Neural progenitor cell (in vitro differentiated cells): Measurements from ENCODE around the gene TKFC.

Experiments
- CTCF ChIP-seq: fragments of 200-600 bp; sonication (generic); IDR thresholded peaks from 2 replicates; pipeline ENCODE4 v1.5.1; 2017; ENCODE audit warnings: antibody characterized with exemption, mild to moderate bottlenecking
- EZH2 ChIP-seq: fragments of 200-600 bp; sonication (generic); IDR thresholded peaks from 2 replicates; pipeline ENCODE4 v1.6.1; 2017; ENCODE audit warnings: antibody characterized with exemption, mild to moderate bottlenecking, moderate library complexity
- EZH2phosphoT487 ChIP-seq: fragments of 200-600 bp; sonication (generic); IDR thresholded peaks from 2 replicates; pipeline ENCODE4 v1.6.1; 2017; ENCODE audit warnings: antibody characterized with exemption

GRCh38 chr11:61297341-61297740, 35.7 kb upstream of the TKFC start:
- no peak for TF ChIP-seq EZH2
- no peak for TF ChIP-seq CTCF
- TF ChIP-seq EZH2phosphoT487 = no peak
